T-cell (primary cell): ENCODE results near the gene LAPTM5. TPM values are rescaled to one million over a fixed set of nuclear protein-coding genes. Genes with fewer than 3 reads are reported as not detected.
"Not testable (repeated sequence)": the region's sequence is repeated elsewhere in the genome, so short reads cannot be mapped to it uniquely, and the experiment has no call there.

Experiments used
- ATAC-seq, 4 experiments: fragments of 200-7000 bp in 3 of 4; fragments of 150-1000 bp in 1 of 4; cut with Tn5 transposase; replicated peaks in 1 of 4; 1 replicate in 3 of 4; 2 replicates in 1 of 4; pipeline ENCODE4 v1.10.0; 2021; ENCODE audit warnings: moderate library complexity in 3 of 4, mild to moderate bottlenecking in 2 of 4, moderate number of reproducible peaks in 1 of 4
- CTCF ChIA-PET, 2 donors: fragments of 300-600 bp; sonication (Branson Sonifier 250); formaldehyde crosslinking; loops; one replicate each; lab custom pipeline; 2022; ENCODE audit warnings: antibody characterized with exemption in 2 of 2; lab: Charles Lee
- POLR2A ChIA-PET, 2 donors: fragments of 300-600 bp; sonication (Branson Sonifier 250); formaldehyde crosslinking; loops; one replicate each; lab custom pipeline; 2022; ENCODE audit warnings: antibody characterized with exemption in 2 of 2; lab: Charles Lee
- DNase-seq, 35 experiments: peaks; one replicate each; pipeline versions ENCODE4 v3.0.0 to v3.0.0-alpha.2; 2013 to 2023
- H3K27ac ChIP-seq: one replicate; pipeline ENCODE4 v1.5.1; 2013; ENCODE audit warnings: low read length
- H3K27me3 ChIP-seq, 2 experiments: replicated peaks in 1 of 2; 1 replicate in 1 of 2; 2 replicates in 1 of 2; pipeline versions ENCODE4 v1.6.1 to v1.7.0; 2013; ENCODE audit warnings: low read length in 1 of 2, mixed read lengths in 1 of 2; ENCODE audit not compliant: control insufficient read depth in 2 of 2, insufficient read depth in 2 of 2; ENCODE audit errors: extremely low read depth in 1 of 2
- H3K36me3 ChIP-seq, 2 donors: 1 replicate in 1 of 2; 2 replicates in 1 of 2; pipeline versions ENCODE4 v1.6.1 to v1.7.0; 2013; ENCODE audit warnings: low read length in 1 of 2; ENCODE audit not compliant: control insufficient read depth in 2 of 2, insufficient read depth in 1 of 2; ENCODE audit errors: extremely low read depth in 1 of 2
- H3K4me1 ChIP-seq, 2 experiments: 1 replicate in 1 of 2; 2 replicates in 1 of 2; pipeline versions ENCODE4 v1.6.1 to v1.7.0; 2013; ENCODE audit warnings: low read length in 2 of 2, mixed read lengths in 1 of 2; ENCODE audit not compliant: insufficient read depth in 2 of 2, control insufficient read depth in 1 of 2; ENCODE audit errors: extremely low read depth in 1 of 2
- H3K4me3 ChIP-seq, 2 donors: 1 replicate in 1 of 2; 2 replicates in 1 of 2; pipeline versions ENCODE4 v1.5.1 to v1.7.0; 2013; ENCODE audit warnings: mild to moderate bottlenecking in 2 of 2, low read length in 1 of 2, moderate library complexity in 1 of 2; ENCODE audit not compliant: control insufficient read depth in 1 of 2; ENCODE audit errors: extremely low read depth in 1 of 2
- H3K9me3 ChIP-seq: 2 replicates; pipeline ENCODE4 v1.7.0; 2013
- H3K27ac Mint-ChIP-seq, 2 donors: one replicate each; pipeline ENCODE4 v1.8.0; 2020 to 2021; ENCODE audit warnings: mild to moderate bottlenecking in 2 of 2, mixed read lengths in 2 of 2
- H3K27me3 Mint-ChIP-seq, 2 donors: one replicate each; pipeline ENCODE4 v1.8.0; 2021 to 2022; ENCODE audit warnings: mixed read lengths in 2 of 2
- H3K36me3 Mint-ChIP-seq: one replicate; pipeline ENCODE4 v1.8.0; 2021; ENCODE audit warnings: mixed read lengths
- H3K4me1 Mint-ChIP-seq, 3 donors: one replicate each; pipeline ENCODE4 v1.8.0; 2020 to 2022; ENCODE audit warnings: mixed read lengths in 3 of 3, mild to moderate bottlenecking in 1 of 3
- H3K4me3 Mint-ChIP-seq, 3 donors: one replicate each; pipeline ENCODE4 v1.8.0; 2020 to 2022; ENCODE audit warnings: mild to moderate bottlenecking in 3 of 3, mixed read lengths in 3 of 3, moderate library complexity in 3 of 3
- H3K9me3 Mint-ChIP-seq, 3 donors: one replicate each; pipeline ENCODE4 v1.8.0; 2020 to 2022; ENCODE audit warnings: mixed read lengths in 3 of 3
- WGBS: methylation state at CpG from one replicate; pipeline ENCODE4 v1.1.5; 2013; ENCODE audit warnings: missing lambda C conversion rate; ENCODE audit not compliant: insufficient coverage; 5-methylcytosine and 5-hydroxymethylcytosine counted together
- total RNA-seq, 35 experiments: library from RNA in 6 of 35; stranded (reverse) in 6 of 35; fragments of 120-200 nt in 1 of 35; gene quantifications; one replicate each; pipeline versions ENCODE4 v1.2.1 to v1.2.4 and lab custom pipeline; 2013 to 2026

LAPTM5 gene
- total RNA-seq, 5 donors from 2014 or later (not counting 1 experiment from before 2014, with no cell fraction given) = 529 to 586 (median 559) TPM

DNA sequence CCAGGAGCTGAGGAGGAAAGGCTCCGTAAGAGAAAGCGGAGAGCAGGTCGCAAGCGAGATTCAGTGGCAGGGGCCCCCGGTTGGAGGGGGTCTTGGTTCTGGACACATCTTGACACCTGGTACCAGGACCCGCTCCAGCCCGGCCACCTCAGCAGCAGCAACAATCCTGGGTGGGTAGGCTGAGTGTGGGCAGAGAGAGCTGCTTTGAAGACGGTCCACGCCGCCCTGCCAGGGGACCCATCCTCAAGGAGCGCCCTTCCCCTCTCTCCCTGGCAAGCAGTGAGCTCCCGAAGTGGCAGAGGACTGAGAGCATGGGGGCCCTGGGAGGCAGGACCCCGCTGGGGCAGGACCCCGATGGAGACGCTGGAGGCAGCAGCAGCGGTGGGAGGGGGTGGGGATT lies 35.6 kb upstream of the LAPTM5 start:
- H3K4me3 Mint-ChIP-seq = no peak overlapping the region
- no peak overlapping the region for H3K27ac Mint-ChIP-seq
- no peak for ATAC-seq
- no peaks in the 10 kb centered on the region for H3K36me3 Mint-ChIP-seq
- no peaks in the 10 kb centered on the region for H3K36me3 ChIP-seq
- H3K27me3 Mint-ChIP-seq = peaks cover 5 to 14% of the 10 kb centered on the region in 2 donors
- no peak for DNase-seq
- no peaks in the 10 kb centered on the region for H3K9me3 Mint-ChIP-seq
- no peak overlapping the region for H3K27ac ChIP-seq
- peaks cover 6 to 18% (median 12%) of the 10 kb centered on the region in 3 donors for H3K4me1 Mint-ChIP-seq
- ChIA-PET CTCF (interaction anchor here (0.5 to 1.1 kb wide), 3 partner anchors 74 to 183 kb away, joined by 3 read pairs; no protein-coding TSS in a partner anchor), POLR2A (interaction anchor here in 1 of 2 donors (0.6 kb wide), 1 partner anchor 136 kb away, joined by 3 read pairs; no protein-coding TSS in a partner anchor)
- H3K4me3 ChIP-seq = no peak overlapping the region
- no peaks in the 10 kb centered on the region for H3K9me3 ChIP-seq
- H3K4me1 ChIP-seq = peaks cover 4 to 10% of the 10 kb centered on the region in 2 experiments
- 84% methylated on average over 6 of the region's 16 CpGs for WGBS
- H3K27me3 ChIP-seq = peaks cover 0 to 37% of the 10 kb centered on the region in 2 experiments

DNA sequence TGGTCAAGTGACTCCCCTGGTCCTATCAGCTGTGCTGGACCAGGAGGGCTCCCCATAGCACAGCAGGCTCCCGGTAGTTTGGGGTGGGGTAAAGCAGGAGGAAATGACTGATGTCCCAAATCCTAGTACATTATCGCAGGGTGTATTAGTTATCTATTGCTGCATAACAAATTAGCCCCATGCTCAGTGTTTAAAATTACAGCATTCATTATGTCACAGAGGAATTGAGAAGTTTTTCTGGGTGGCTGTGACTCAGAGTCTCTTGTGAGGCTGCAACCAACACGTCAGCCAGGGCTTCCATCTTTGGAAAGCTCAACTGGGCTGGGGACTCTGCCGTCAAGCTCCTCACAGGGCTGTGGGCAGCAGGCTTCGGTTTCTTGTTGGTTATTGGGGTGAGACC lies 34.3 kb upstream of the LAPTM5 start:
- no peak overlapping the region for H3K27ac Mint-ChIP-seq
- Histone ChIP-seq H3K27me3 (peaks cover 0 to 46% of the 10 kb centered on the region in 2 experiments), H3K27ac (no peak overlapping the region), H3K4me1 (peaks cover 4 to 10% of the 10 kb centered on the region in 2 experiments), H3K36me3 (no peaks in the 10 kb centered on the region), H3K4me3 (no peak overlapping the region), H3K9me3 (no peaks in the 10 kb centered on the region)
- CTCF ChIA-PET = no interaction called here
- POLR2A ChIA-PET = no interaction called here
- ATAC-seq (no peak), DNase-seq (no peak)
- H3K4me1 Mint-ChIP-seq = peaks cover 6 to 18% (median 12%) of the 10 kb centered on the region in 3 donors
- no peaks in the 10 kb centered on the region for H3K9me3 Mint-ChIP-seq
- WGBS = 68% methylated on average over 3 of the region's 5 CpGs
- no peak overlapping the region for H3K4me3 Mint-ChIP-seq
- H3K36me3 Mint-ChIP-seq = no peaks in the 10 kb centered on the region
- peaks cover 7 to 20% of the 10 kb centered on the region in 2 donors for H3K27me3 Mint-ChIP-seq

DNA sequence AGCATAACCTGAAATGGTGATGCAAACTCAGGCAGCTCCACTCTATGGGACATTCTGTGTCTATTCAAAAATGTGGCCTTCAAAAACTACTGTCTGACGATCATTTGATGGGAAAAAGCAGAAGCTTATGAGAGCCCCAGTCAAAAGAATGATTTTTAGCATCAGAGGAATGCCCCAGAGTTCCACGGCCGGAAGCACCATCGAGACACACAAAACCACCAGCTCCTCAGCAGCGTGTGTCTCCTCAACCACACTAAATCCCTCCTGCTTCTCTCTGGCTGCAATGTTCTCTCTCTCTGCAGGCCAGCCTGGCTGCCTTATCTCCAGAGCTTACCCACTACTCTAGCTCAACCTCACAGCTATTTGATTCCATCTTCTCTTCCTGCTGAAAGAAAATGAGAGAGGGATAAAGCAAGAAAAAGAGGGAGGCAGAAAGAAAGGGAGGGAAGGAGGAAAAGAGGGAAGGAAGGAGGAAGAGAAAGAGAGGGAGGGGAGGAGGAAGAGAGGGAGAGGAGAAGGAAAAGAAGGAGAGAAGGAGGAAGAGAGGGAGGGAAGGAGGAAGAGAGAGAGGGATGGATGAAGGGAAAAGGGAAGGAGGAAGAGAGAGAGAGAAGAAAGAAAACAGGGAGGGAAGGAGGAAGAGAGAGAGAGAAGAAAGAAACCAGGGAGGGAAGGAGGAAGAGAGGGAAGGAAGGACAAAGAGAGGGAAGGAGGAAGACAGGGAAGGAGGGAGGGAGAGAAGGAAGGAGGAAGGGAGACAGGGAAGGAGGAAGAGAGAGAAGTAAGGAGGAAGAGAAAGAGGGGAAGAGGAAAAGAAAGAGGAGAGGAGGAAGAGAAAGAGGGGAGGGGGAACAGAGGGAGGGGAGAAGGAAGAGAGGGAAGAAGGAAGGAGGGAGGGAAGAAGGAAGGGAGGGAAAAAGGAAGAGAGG lies 33.5 kb upstream of the LAPTM5 start:
- ChIA-PET CTCF (interaction anchor here (0.7 to 1.5 kb wide), 4 partner anchors 9 to 47 kb away, joined by 3 to 5 read pairs (median 4); no protein-coding TSS in a partner anchor), POLR2A (interaction anchor here (0.7 kb wide), 2 partner anchors 73 to 218 kb away, joined by 5 to 10 read pairs; no protein-coding TSS in a partner anchor)
- Mint-ChIP-seq H3K4me1 (peaks cover 6 to 18% (median 12%) of the 10 kb centered on the region in 3 donors), H3K27ac (no peak overlapping the region), H3K9me3 (no peaks in the 10 kb centered on the region), H3K36me3 (no peaks in the 10 kb centered on the region), H3K27me3 (peaks cover 7 to 20% of the 10 kb centered on the region in 2 donors), H3K4me3 (no peak overlapping the region)
- 20% methylated on average over 5 of the region's 5 CpGs for WGBS
- H3K27me3 ChIP-seq = peaks cover 0 to 52% of the 10 kb centered on the region in 2 experiments
- DNase-seq = peak in 16 of 35 experiments; percentile 11 to 59 (median 18)
- H3K4me3 ChIP-seq = no peak overlapping the region
- H3K36me3 ChIP-seq = no peaks in the 10 kb centered on the region
- ATAC-seq = peak; percentile 52 to 89 (median 66)
- H3K4me1 ChIP-seq = peaks cover 4 to 10% of the 10 kb centered on the region in 2 experiments
- H3K27ac ChIP-seq = no peak overlapping the region
- H3K9me3 ChIP-seq = no peaks in the 10 kb centered on the region

DNA sequence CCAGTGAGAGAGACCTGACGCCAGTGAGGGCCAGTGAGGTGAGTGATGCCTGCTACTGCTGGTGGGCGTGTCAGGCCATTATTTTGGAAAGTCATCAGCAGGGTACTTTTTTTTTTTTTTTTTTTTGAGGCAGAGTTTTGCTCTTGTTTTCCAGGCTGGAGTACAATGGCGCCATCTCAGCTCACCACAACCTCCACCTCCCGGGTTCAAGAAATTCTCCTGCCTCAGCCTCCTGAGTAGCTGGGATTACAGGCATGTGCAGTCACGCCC lies 32.6 kb upstream of the LAPTM5 start:
- ATAC-seq, H3K4me3 ChIP-seq, H3K27ac Mint-ChIP-seq, H3K36me3 ChIP-seq, H3K27ac ChIP-seq, POLR2A ChIA-PET, H3K9me3 ChIP-seq, H3K9me3 Mint-ChIP-seq, H3K36me3 Mint-ChIP-seq, H3K4me3 Mint-ChIP-seq, DNase-seq, H3K4me1 ChIP-seq: not testable (repeated sequence)
- WGBS = no CpG with 5 or more reads among the region's 5 CpGs
- peaks cover 0 to 58% of the 10 kb centered on the region in 2 experiments for H3K27me3 ChIP-seq
- CTCF ChIA-PET = interaction anchor here (1.2 to 1.5 kb wide), 2 partner anchors 10 to 36 kb away, joined by 3 to 5 read pairs; no protein-coding TSS in a partner anchor
- peaks cover 7 to 20% of the 10 kb centered on the region in 2 donors for H3K27me3 Mint-ChIP-seq
- H3K4me1 Mint-ChIP-seq = peaks cover 6 to 18% (median 12%) of the 10 kb centered on the region in 3 donors

DNA sequence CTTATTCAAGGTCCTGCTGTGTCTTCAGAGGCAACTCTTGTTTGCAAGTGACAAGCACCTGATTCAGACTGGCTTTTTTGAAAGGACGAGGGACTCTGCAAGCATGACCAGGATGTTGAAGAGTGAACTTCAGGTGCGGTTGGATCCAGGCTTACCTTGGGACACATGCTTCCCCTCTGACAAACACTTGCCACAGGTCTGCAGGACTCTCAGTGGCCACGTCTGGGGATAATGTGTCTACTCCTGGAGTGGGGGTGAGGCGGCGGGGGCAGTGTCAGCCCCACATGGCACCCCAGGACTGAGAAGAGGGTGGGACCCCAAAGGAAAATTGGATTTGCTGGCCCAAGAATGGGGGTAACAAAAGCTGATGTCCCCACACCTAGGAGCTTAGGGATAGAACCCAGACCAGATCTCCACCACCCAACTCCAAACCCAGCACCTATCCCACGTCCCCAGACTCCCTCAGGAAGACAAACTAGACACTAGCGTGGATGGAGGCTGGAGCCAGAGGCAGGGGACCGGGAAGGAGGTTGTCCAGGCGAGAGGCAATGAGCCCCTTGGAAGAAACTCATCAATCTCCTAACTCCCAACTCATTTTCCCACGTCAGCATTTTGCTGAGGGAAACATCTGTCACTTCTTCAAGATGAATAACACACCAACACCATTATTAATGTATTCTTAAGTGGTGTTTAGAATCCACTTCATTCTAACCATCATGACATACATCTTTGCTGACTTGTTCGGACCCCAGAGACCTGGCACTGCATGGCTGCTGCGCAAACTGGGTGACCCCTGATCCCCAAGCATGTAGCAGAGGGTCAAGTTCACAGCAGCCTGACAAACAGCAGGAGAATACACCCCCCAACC lies 32.0 kb upstream of the LAPTM5 start:
- H3K4me3 ChIP-seq = no peak overlapping the region
- peaks cover 4 to 10% of the 10 kb centered on the region in 2 experiments for H3K4me1 ChIP-seq
- no peak overlapping the region for H3K27ac ChIP-seq
- 54% methylated on average over 4 of the region's 12 CpGs for WGBS
- H3K36me3 ChIP-seq = no peaks in the 10 kb centered on the region
- no peaks in the 10 kb centered on the region for H3K9me3 ChIP-seq
- ATAC-seq (no peak), DNase-seq (no peak)
- ChIA-PET POLR2A (no interaction called here), CTCF (interaction anchor here in 1 of 2 donors (1.5 kb wide), 1 partner anchor 35 kb away, joined by 3 read pairs; no protein-coding TSS in a partner anchor)
- Mint-ChIP-seq H3K9me3 (no peaks in the 10 kb centered on the region), H3K27ac (no peak overlapping the region), H3K36me3 (no peaks in the 10 kb centered on the region), H3K4me1 (peaks cover 6 to 18% (median 12%) of the 10 kb centered on the region in 3 donors), H3K27me3 (peaks cover 7 to 20% of the 10 kb centered on the region in 2 donors), H3K4me3 (no peak overlapping the region)
- H3K27me3 ChIP-seq = peaks cover 0 to 58% of the 10 kb centered on the region in 2 experiments
